HG03139 (cell line): ENCODE results near the gene APOL4.
"Not testable (repeated sequence)": the region's sequence is repeated elsewhere in the genome, so short reads cannot be mapped to it uniquely, and the experiment has no call there.

ENCODE experiments used
- ATAC-seq: cut with Tn5 transposase; IDR thresholded peaks from one replicate; pipeline ENCODE4 v1.9.1; 2021; ENCODE audit not compliant: unreplicated experiment

Gene APOL4

GRCh38 chr22:36185828-36186624, 15.6 kb downstream of the APOL4 start:
- no peak for ATAC-seq

GRCh38 chr22:36184433-36185025, 17.1 kb downstream of the APOL4 start:
- no peak for ATAC-seq

GRCh38 chr22:36183446-36183845, 18.2 kb downstream of the APOL4 start:
- ATAC-seq, result no peak

- ATAC-seq, result no peak
Measured at GRCh38 chr22:36182857-36183256, 18.8 kb downstream of the APOL4 start.

- no peak for ATAC-seq
Measured at GRCh38 chr22:36182056-36182455, 19.6 kb downstream of the APOL4 start.

- ATAC-seq, result no peak
Measured at GRCh38 chr22:36180928-36181327, 20.7 kb downstream of the APOL4 start.

- ATAC-seq, result no peak
Measured at GRCh38 chr22:36180038-36180880, 21.4 kb downstream of the APOL4 start.

- ATAC-seq, result no peak
Measured at GRCh38 chr22:36177160-36177559, 24.4 kb downstream of the APOL4 start.

- ATAC-seq, result no peak
Measured at GRCh38 chr22:36175892-36176291, 25.7 kb downstream of the APOL4 start.

- no peak for ATAC-seq
Measured at GRCh38 chr22:36171941-36172340, 29.7 kb downstream of the APOL4 start.

GRCh38 chr22:36166518-36167220, 34.9 kb downstream of the APOL4 start:
- no peak for ATAC-seq

GRCh38 chr22:36166086-36166485, 35.5 kb downstream of the APOL4 start:
- no peak for ATAC-seq

GRCh38 chr22:36165141-36165540, 36.5 kb downstream of the APOL4 start:
- ATAC-seq, result no peak

GRCh38 chr22:36164621-36165020, 37.0 kb downstream of the APOL4 start:
- ATAC-seq, result no peak

- ATAC-seq, result no peak
Measured at GRCh38 chr22:36163497-36163896, 38.1 kb downstream of the APOL4 start.

GRCh38 chr22:36162127-36163034, 39.2 kb downstream of the APOL4 start:
- no peak for ATAC-seq

GRCh38 chr22:36161793-36162126, 39.8 kb downstream of the APOL4 start:
- not testable (repeated sequence) for ATAC-seq

GRCh38 chr22:36160499-36160942, 41.1 kb downstream of the APOL4 start, which contains the start of gene APOL3:
Gene APOL3, minus strand, starts transcription at chr22:36160755. Its CDS starts 11,700 bp downstream, at chr22:36149055.
- peak; percentile 47 for ATAC-seq

- no peak for ATAC-seq
Measured at GRCh38 chr22:36156515-36157419, 44.8 kb downstream of the APOL4 start.
